ENCODE results near the gene UNC45B.
"Not testable (repeated sequence)": the region's sequence is repeated elsewhere in the genome, so short reads cannot be mapped to it uniquely, and the experiment has no call there.

The UNC45B gene

GRCh38 chr17:35147375-35147905, at the start of gene UNC45B:
UNC45B (plus strand) TSS chr17:35147817; CDS start chr17:35148264, 447 bp downstream.
- no peak for DNase-seq

GRCh38 chr17:35099908-35100307, 47.7 kb upstream of the UNC45B start:
- DNase-seq, result no peak

- no peak for DNase-seq
Observed at GRCh38 chr17:35101036-35101435, 46.6 kb upstream of the UNC45B start.

GRCh38 chr17:35101725-35102124, 45.9 kb upstream of the UNC45B start:
- DNase-seq, result no peak

- no peak for DNase-seq
Observed at GRCh38 chr17:35103271-35103670, 44.3 kb upstream of the UNC45B start.

GRCh38 chr17:35104844-35105450, 42.7 kb upstream of the UNC45B start:
- DNase-seq, result no peak

- DNase-seq, result not testable (repeated sequence)
Observed at GRCh38 chr17:35110791-35111190, 36.8 kb upstream of the UNC45B start.

- DNase-seq, result no peak
Observed at GRCh38 chr17:35116845-35117244, 30.8 kb upstream of the UNC45B start.

- peak; percentile 30 for DNase-seq
Observed at GRCh38 chr17:35117984-35118383, 29.6 kb upstream of the UNC45B start.

GRCh38 chr17:35119370-35120165, 28.0 kb upstream of the UNC45B start, which contains the start of gene RAD51D:
RAD51D (minus strand) TSS chr17:35119860; CDS start chr17:35119613, 247 bp downstream.
- DNase-seq, result peak; percentile 70

GRCh38 chr17:35121315-35121714, 26.3 kb upstream of the UNC45B start, which contains the start of gene FNDC8:
FNDC8 (plus strand) TSS chr17:35121615; CDS start chr17:35121694, 79 bp downstream.
- DNase-seq, result no peak

GRCh38 chr17:35127751-35128514, 19.7 kb upstream of the UNC45B start:
- no peak for DNase-seq

GRCh38 chr17:35129154-35129972, 18.3 kb upstream of the UNC45B start:
- DNase-seq, result no peak

- DNase-seq, result no peak
Observed at GRCh38 chr17:35129973-35130351, 17.7 kb upstream of the UNC45B start.

GRCh38 chr17:35130392-35130791, 17.2 kb upstream of the UNC45B start:
- DNase-seq, result no peak

GRCh38 chr17:35132099-35132498, 15.5 kb upstream of the UNC45B start:
- DNase-seq, result no peak

GRCh38 chr17:35132816-35133550, 14.6 kb upstream of the UNC45B start:
- DNase-seq, result no peak

GRCh38 chr17:35135322-35135721, 12.3 kb upstream of the UNC45B start:
- DNase-seq, result no peak

GRCh38 chr17:35138218-35138617, 9.4 kb upstream of the UNC45B start:
- no peak for DNase-seq

- DNase-seq, result peak; percentile 87
Observed at GRCh38 chr17:35141681-35142466, 5.7 kb upstream of the UNC45B start, which contains the start of gene NLE1. NLE1 (minus strand) TSS chr17:35142303; CDS start chr17:35142275, 28 bp downstream.

- no peak for DNase-seq
Observed at GRCh38 chr17:35142467-35142796, 5.2 kb upstream of the UNC45B start.
